ENCODE data around the gene IL1R2.

DNA sequence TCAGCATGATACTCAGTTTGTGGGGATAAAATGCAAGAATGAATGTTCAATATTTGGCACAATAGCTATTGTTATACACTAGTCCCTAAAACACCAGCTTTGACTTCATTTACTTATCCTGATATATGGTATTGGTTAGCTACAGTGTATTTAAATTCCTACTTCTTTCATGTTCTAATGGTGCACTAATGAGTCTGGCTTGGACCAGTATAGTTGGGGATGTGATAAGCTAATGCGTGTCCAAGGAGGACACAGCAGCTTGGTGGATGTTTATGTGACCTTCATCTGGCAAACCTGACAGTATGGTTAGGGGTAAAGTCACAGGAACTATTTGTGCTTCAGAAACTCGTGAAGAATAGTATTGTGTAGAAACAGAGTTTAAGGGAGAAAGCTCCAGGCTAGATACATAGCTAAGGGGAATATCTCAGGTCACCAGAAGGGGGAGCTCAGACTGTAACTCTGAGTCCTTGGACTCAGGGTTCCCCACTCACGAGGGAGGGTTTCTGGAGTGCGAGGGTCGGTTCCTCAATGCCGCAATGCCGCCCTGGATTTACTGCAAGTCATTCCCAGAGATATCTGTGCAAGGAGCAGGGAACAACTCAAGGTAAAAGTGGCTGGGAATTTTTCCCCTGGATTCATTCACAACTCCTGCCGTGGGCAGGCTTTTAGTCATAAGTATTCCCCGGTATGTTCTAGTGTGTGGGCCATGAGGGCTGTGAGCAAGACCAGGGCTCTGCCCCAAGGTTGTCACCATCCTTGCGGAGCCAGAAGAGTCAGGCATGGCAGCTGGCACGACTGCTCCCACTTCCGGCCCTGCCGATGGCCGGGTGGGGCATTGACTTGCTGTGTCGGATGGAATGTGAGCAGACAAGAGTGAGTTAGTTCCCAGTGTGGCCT lies 14.5 kb downstream of the IL1R2 start:
- TF ChIP-seq TAF1 (IDR thresholded peaks at IDR 0.05; ENCODE audit: low read depth, low read length) (no peak), FOSL1 (IDR thresholded peaks at IDR 0.05; ENCODE audit: insufficient read depth, low read depth, low read length) (no peak), MAX (IDR thresholded peaks at IDR 0.05) (no peak), POLR2A (IDR thresholded peaks at IDR 0.05; ENCODE audit: control extremely low read depth in 1 of 2, low read depth in 2 of 2, low read length in 2 of 2) (no peak)
